ENCODE results near the gene TSSC4.

TSSC4 gene

GRCh38 chr11:2424811-2425495 is 24.4 kb downstream of the TSSC4 start:
- Mint-ChIP-seq H3K4me3 (no peak overlapping the region), H3K27ac (no peak overlapping the region)
- ATAC-seq = no peak

GRCh38 chr11:2425506-2425905 is 25.0 kb downstream of the TSSC4 start:
- Mint-ChIP-seq H3K27me3 (peaks cover 8% of the 10 kb centered on the region), H3K9me3 (no peaks in the 10 kb centered on the region), H3K4me3 (no peak overlapping the region), H3K4me1 (peaks cover 4% of the 10 kb centered on the region), H3K27ac (no peak overlapping the region)
- DNase-seq (no peak), ATAC-seq (no peak)

More at GRCh38 chr11:2424811-2425495, 24.4 kb downstream of the TSSC4 start:
- H3K27me3 Mint-ChIP-seq = peaks cover 8% of the 10 kb centered on the region
- peaks cover 9% of the 10 kb centered on the region for H3K4me1 Mint-ChIP-seq
- no peak for DNase-seq
- no peaks in the 10 kb centered on the region for H3K9me3 Mint-ChIP-seq

- Mint-ChIP-seq H3K4me1 (no peaks in the 10 kb centered on the region), H3K27ac (no peak overlapping the region), H3K4me3 (no peak overlapping the region), H3K9me3 (no peaks in the 10 kb centered on the region), H3K27me3 (peaks cover 8% of the 10 kb centered on the region)
- DNase-seq (no peak), ATAC-seq (no peak)
Observed at GRCh38 chr11:2426221-2426620, 25.7 kb downstream of the TSSC4 start.

GRCh38 chr11:2426826-2427521 is 26.4 kb downstream of the TSSC4 start:
- Mint-ChIP-seq H3K4me1 (no peaks in the 10 kb centered on the region), H3K27me3 (peaks cover 1% of the 10 kb centered on the region), H3K9me3 (no peaks in the 10 kb centered on the region), H3K27ac (no peak overlapping the region), H3K4me3 (no peak overlapping the region)
- DNase-seq = no peak
- no peak for ATAC-seq

GRCh38 chr11:2427721-2428321 is 27.3 kb downstream of the TSSC4 start:
- no peak overlapping the region for H3K27ac Mint-ChIP-seq
- DNase-seq = no peak
- no peaks in the 10 kb centered on the region for H3K9me3 Mint-ChIP-seq
- H3K27me3 Mint-ChIP-seq = no peaks in the 10 kb centered on the region
- no peak overlapping the region for H3K4me3 Mint-ChIP-seq
- H3K4me1 Mint-ChIP-seq = no peaks in the 10 kb centered on the region
- ATAC-seq = peak; percentile 14

- H3K9me3 Mint-ChIP-seq = no peaks in the 10 kb centered on the region
- ATAC-seq = peak; percentile 86
- peak; percentile 83 to 84 for DNase-seq
- no peak overlapping the region for H3K4me3 Mint-ChIP-seq
- H3K27me3 Mint-ChIP-seq = no peaks in the 10 kb centered on the region
- no peaks in the 10 kb centered on the region for H3K4me1 Mint-ChIP-seq
- H3K27ac Mint-ChIP-seq = no peak overlapping the region
Observed at GRCh38 chr11:2428322-2428795, 27.8 kb downstream of the TSSC4 start.

GRCh38 chr11:2431395-2431794 is 30.8 kb downstream of the TSSC4 start:
- H3K27me3 Mint-ChIP-seq = no peaks in the 10 kb centered on the region
- H3K4me3 Mint-ChIP-seq = no peak overlapping the region
- no peaks in the 10 kb centered on the region for H3K4me1 Mint-ChIP-seq
- no peak overlapping the region for H3K27ac Mint-ChIP-seq
- ATAC-seq = no peak
- no peak for DNase-seq
- no peaks in the 10 kb centered on the region for H3K9me3 Mint-ChIP-seq

- ATAC-seq (no peak), DNase-seq (no peak)
- Mint-ChIP-seq H3K4me1 (no peaks in the 10 kb centered on the region), H3K9me3 (no peaks in the 10 kb centered on the region), H3K27me3 (no peaks in the 10 kb centered on the region), H3K4me3 (no peak overlapping the region), H3K27ac (no peak overlapping the region)
Observed at GRCh38 chr11:2432171-2432621, 31.6 kb downstream of the TSSC4 start.

GRCh38 chr11:2432628-2433071 is 32.1 kb downstream of the TSSC4 start:
- H3K27me3 Mint-ChIP-seq = no peaks in the 10 kb centered on the region
- ATAC-seq (no peak), DNase-seq (no peak)
- no peak overlapping the region for H3K27ac Mint-ChIP-seq
- no peak overlapping the region for H3K4me3 Mint-ChIP-seq
- no peaks in the 10 kb centered on the region for H3K9me3 Mint-ChIP-seq
- H3K4me1 Mint-ChIP-seq = no peaks in the 10 kb centered on the region

GRCh38 chr11:2433106-2433925 is 32.8 kb downstream of the TSSC4 start:
- ATAC-seq (no peak), DNase-seq (no peak)
- no peaks in the 10 kb centered on the region for H3K4me1 Mint-ChIP-seq
- no peaks in the 10 kb centered on the region for H3K27me3 Mint-ChIP-seq
- H3K4me3 Mint-ChIP-seq = no peak overlapping the region
- no peak overlapping the region for H3K27ac Mint-ChIP-seq
- no peaks in the 10 kb centered on the region for H3K9me3 Mint-ChIP-seq

- H3K4me3 Mint-ChIP-seq = no peak overlapping the region
Observed at GRCh38 chr11:2434008-2434407, 33.5 kb downstream of the TSSC4 start.

GRCh38 chr11:2434506-2435255 is 34.1 kb downstream of the TSSC4 start:
- Mint-ChIP-seq H3K4me3 (no peak overlapping the region), H3K27ac (no peak overlapping the region), H3K4me1 (no peaks in the 10 kb centered on the region), H3K9me3 (no peaks in the 10 kb centered on the region), H3K27me3 (no peaks in the 10 kb centered on the region)
- ATAC-seq (no peak), DNase-seq (no peak)

More at GRCh38 chr11:2434008-2434407, 33.5 kb downstream of the TSSC4 start:
- DNase-seq = no peak
- Mint-ChIP-seq H3K4me1 (no peaks in the 10 kb centered on the region), H3K27me3 (no peaks in the 10 kb centered on the region), H3K27ac (no peak overlapping the region), H3K9me3 (no peaks in the 10 kb centered on the region)
- no peak for ATAC-seq

- no peaks in the 10 kb centered on the region for H3K4me1 Mint-ChIP-seq
- no peak overlapping the region for H3K4me3 Mint-ChIP-seq
- no peak for ATAC-seq
- no peaks in the 10 kb centered on the region for H3K9me3 Mint-ChIP-seq
- no peaks in the 10 kb centered on the region for H3K27me3 Mint-ChIP-seq
- H3K27ac Mint-ChIP-seq = no peak overlapping the region
- no peak for DNase-seq
Observed at GRCh38 chr11:2435288-2436012, 34.9 kb downstream of the TSSC4 start.

GRCh38 chr11:2436013-2436520 is 35.5 kb downstream of the TSSC4 start:
- ATAC-seq (no peak), DNase-seq (no peak)
- H3K4me3 Mint-ChIP-seq = no peak overlapping the region
- no peaks in the 10 kb centered on the region for H3K4me1 Mint-ChIP-seq
- H3K27me3 Mint-ChIP-seq = no peaks in the 10 kb centered on the region
- no peaks in the 10 kb centered on the region for H3K9me3 Mint-ChIP-seq
- H3K27ac Mint-ChIP-seq = no peak overlapping the region

Data from stimulated activated naive CD8-positive, alpha-beta T cell treated with anti-CD3 and anti-CD28 coated beads, Interleukin-15, amount 100 ng/mL, for 72 hours (primary cell).